ENCODE measurements around the gene TAF6L. TPM values are rescaled to one million over a fixed set of nuclear protein-coding genes. Genes with fewer than 3 reads are reported as not detected.
"Not testable (repeated sequence)": the region's sequence is repeated elsewhere in the genome, so short reads cannot be mapped to it uniquely, and the experiment has no call there.

Gene TAF6L
- total RNA-seq, 4 donors from 2014 or later, result 15.6 to 29.6 (median 17.8) TPM

DNA sequence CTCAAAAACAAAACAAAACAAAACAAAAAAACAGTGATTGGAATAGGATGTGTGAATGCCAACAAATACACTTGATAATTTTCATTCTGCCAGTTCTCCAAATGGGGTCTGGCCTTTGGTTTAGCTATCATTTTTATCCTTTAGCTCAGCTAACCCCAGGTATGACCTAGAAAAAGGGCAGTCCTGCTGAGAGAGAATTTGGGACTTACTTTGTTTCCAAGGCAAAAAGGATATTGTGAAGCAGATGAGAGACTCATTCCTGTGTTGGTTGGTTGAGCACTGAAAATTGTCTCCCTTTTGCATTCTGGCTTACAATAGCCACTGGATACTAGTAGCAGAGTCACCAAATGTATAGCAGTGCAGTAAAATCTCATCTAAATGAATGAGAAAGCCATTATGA lies 34.0 kb upstream of the TAF6L start:
- no peak overlapping the region for H3K27ac ChIP-seq
- H3K4me3 ChIP-seq, result no peak overlapping the region
- no peaks in the 10 kb centered on the region for H3K27me3 ChIP-seq
- peaks cover 0 to 6% (median 0%) of the 10 kb centered on the region in 4 donors for H3K4me1 ChIP-seq
- no peak for DNase-seq
- H3K9me3 ChIP-seq, result no peaks in the 10 kb centered on the region
- no peak for TF ChIP-seq POLR2A (IDR thresholded peaks at IDR 0.05)
- TF ChIP-seq, protein P1, sequence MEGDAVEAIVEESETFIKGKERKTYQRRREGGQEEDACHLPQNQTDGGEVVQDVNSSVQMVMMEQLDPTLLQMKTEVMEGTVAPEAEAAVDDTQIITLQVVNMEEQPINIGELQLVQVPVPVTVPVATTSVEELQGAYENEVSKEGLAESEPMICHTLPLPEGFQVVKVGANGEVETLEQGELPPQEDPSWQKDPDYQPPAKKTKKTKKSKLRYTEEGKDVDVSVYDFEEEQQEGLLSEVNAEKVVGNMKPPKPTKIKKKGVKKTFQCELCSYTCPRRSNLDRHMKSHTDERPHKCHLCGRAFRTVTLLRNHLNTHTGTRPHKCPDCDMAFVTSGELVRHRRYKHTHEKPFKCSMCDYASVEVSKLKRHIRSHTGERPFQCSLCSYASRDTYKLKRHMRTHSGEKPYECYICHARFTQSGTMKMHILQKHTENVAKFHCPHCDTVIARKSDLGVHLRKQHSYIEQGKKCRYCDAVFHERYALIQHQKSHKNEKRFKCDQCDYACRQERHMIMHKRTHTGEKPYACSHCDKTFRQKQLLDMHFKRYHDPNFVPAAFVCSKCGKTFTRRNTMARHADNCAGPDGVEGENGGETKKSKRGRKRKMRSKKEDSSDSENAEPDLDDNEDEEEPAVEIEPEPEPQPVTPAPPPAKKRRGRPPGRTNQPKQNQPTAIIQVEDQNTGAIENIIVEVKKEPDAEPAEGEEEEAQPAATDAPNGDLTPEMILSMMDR (IDR thresholded peaks at IDR 0.05), result no peak
- H3K36me3 ChIP-seq, result peaks cover 0 to 81% (median 2%) of the 10 kb centered on the region in 3 donors

DNA sequence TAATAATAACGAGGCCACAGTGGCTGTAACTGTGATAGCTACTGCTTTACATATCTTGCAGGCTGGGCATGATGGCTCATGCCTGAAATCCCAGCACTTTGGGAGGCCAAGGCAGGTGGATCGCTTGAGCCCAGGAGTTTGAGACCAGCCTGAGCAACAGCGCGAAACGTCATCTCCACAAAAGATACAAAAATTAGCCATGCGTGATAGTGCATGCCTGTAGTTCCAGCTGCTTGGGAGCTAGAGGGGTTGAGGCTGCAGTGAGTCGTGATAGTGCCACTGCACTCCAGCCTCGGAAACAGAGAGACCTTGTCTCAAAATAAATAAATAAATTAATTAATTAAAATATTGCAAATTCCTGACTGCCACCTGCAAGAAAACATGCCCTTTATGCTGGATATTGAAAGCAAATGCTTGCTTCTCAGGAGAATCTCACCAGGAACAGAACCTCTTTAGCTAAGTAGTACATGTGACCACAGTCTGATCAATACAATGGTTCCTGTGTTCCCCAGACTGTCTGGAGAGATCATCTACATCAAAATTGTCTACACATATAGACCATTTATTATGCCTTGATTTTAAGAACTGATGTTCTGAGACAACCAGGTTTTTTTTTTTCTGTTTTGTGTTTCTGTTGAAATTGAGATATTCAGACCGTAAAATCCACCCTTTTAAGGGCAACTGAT lies 23.6 kb upstream of the TAF6L start:
- no peak for DNase-seq
- TF ChIP-seq POLR2A (IDR thresholded peaks at IDR 0.05), result no peak
- TF ChIP-seq, protein P1 (IDR thresholded peaks at IDR 0.05), result no peak
- Histone ChIP-seq H3K4me1 (peaks cover 0 to 8% (median 0%) of the 10 kb centered on the region in 4 donors), H3K9me3 (no peaks in the 10 kb centered on the region), H3K36me3 (peaks cover 0 to 15% (median 0%) of the 10 kb centered on the region in 3 donors), H3K4me3 (no peak overlapping the region), H3K27me3 (no peaks in the 10 kb centered on the region), H3K27ac (no peak overlapping the region)

DNA sequence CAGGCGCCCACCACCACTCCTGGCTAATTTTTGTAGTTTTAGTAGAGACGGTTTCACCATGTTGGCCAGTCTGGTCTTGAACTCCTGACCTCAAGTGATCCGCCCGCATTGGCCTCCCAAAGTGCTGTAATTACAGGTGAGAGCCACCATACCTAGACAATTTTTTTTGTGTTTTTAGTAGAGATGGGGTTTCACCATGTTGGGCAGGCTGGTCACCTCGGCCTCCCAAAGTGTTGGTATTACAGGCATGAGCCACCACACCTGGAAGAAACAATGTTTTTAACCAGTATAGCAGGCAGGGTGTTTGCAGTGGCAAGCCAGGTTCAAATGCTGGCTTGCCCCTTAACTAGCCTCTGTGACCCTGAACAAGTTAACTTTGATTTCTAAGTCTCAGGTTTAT lies 21.3 kb upstream of the TAF6L start:
- peaks cover 0 to 23% (median 4%) of the 10 kb centered on the region in 4 donors for H3K4me1 ChIP-seq
- DNase-seq, H3K27me3 ChIP-seq, H3K4me3 ChIP-seq, H3K9me3 ChIP-seq, H3K27ac ChIP-seq: not testable (repeated sequence)
- peaks cover 0 to 18% (median 0%) of the 10 kb centered on the region in 3 donors for H3K36me3 ChIP-seq

DNA sequence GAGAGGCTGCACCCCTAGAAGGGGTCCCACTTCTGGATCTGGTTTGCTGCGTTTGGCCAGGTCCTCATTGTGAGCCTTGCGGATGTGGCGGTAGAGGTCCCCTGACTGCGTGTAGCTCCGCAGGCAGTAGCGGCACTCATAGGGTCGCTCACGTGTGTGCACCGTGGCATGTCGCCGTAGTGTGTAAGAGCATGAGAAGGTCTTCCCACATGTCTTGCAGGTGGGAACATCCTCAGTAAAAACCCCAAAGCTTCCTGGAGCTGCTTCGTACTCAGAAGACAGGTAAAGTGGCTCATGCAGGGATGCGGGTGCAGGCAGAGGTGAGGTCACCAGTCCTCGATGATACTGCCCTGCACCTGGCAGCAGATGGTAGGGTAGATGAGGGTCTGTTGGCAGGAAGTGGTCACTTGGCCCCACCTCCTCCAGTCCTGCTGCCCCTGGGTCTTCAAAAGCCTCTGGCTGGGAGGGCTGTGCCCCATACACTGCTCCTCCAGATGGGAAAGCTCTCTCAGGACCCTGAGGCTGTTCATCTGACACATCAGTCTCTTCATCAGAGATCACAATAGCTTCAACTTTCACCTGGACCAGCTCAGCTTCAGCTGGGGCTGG lies 18.9 kb upstream of the TAF6L start:
- DNase-seq, result no peak
- no peaks in the 10 kb centered on the region for H3K9me3 ChIP-seq
- peaks cover 0 to 23% (median 4%) of the 10 kb centered on the region in 4 donors for H3K4me1 ChIP-seq
- H3K36me3 ChIP-seq, result peaks cover 0 to 18% (median 0%) of the 10 kb centered on the region in 3 donors
- H3K27me3 ChIP-seq, result no peaks in the 10 kb centered on the region
- no peak overlapping the region for H3K27ac ChIP-seq
- H3K4me3 ChIP-seq, result no peak overlapping the region
- TF ChIP-seq, protein P1 (IDR thresholded peaks at IDR 0.05), result no peak
- TF ChIP-seq POLR2A (IDR thresholded peaks at IDR 0.05), result no peak

DNA sequence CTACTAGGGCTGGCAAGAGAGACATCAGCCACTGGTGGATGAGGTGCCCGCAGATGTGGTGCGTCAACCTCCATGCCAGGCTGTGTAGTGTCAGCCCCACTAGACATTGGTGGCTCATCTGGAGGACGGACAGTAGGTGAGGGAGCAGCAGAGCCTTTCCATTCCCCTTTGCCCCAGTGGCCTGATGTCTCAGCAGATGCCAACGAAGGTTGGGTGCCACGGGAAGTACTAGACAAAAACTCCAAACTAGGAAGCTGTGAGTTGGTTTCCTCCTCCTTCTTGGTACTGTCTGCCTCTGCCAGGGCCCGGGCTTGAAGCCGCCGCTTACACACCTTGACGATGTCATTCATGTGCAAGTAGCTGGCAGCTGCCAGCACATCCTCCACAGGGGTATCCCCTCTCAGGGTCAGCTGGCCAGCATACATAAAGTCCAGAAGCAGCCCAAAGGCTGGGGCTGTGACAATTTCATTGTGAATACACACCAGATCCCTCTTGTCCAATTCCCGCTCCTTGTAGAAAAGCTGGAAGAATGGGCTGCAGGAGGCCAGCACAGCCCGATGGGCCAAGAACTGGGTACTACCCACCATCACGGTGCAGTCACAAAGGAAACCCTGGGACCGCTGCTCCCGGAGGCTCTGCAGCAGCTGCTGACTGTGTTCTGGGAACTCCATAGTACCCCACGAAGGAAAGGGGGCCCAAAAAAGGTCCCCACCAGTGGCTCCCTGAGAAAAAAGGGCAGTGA lies 18.0 kb upstream of the TAF6L start:
- H3K27me3 ChIP-seq, result no peaks in the 10 kb centered on the region
- no peaks in the 10 kb centered on the region for H3K9me3 ChIP-seq
- peak overlapping the region; percentile 61 to 79 (median 67) for H3K4me3 ChIP-seq
- H3K36me3 ChIP-seq, result peaks cover 0 to 18% (median 0%) of the 10 kb centered on the region in 3 donors
- TF ChIP-seq POLR2A (IDR thresholded peaks at IDR 0.05), result no peak
- TF ChIP-seq, protein P1 (IDR thresholded peaks at IDR 0.05), result no peak
- DNase-seq, result no peak
- peak overlapping the region; percentile 87 to 94 (median 90) for H3K27ac ChIP-seq
- H3K4me1 ChIP-seq, result peaks cover 0 to 23% (median 4%) of the 10 kb centered on the region in 4 donors
